Liver (tissue), 9 donors: Measurements from ENCODE around the gene LRRC45. TPM values are rescaled to one million over a fixed set of nuclear protein-coding genes. Genes with fewer than 3 reads are reported as not detected.

Experiments
- DNase-seq: peaks from one replicate; pipeline ENCODE4 v3.0.0-alpha.2; 2017; ENCODE audit warnings: low spot score
- H3K27ac ChIP-seq, 2 donors: one replicate each; pipeline ENCODE4 v1.7.0; 2013; ENCODE audit warnings: inconsistent platforms in 2 of 2, low read length in 2 of 2, control low read depth in 1 of 2, low read depth in 1 of 2, mild to moderate bottlenecking in 1 of 2
- H3K27me3 ChIP-seq, 4 donors: one replicate each; pipeline versions ENCODE4 v1.6.1 to v1.7.0; 2013; ENCODE audit warnings: low read length in 3 of 4, inconsistent platforms in 1 of 4, mild to moderate bottlenecking in 1 of 4, moderate library complexity in 1 of 4; ENCODE audit not compliant: control insufficient read depth in 4 of 4, insufficient read depth in 4 of 4
- H3K36me3 ChIP-seq, 4 donors: one replicate each; pipeline versions ENCODE4 v1.6.1 to v1.7.0; 2013; ENCODE audit warnings: low read length in 3 of 4, mild to moderate bottlenecking in 3 of 4, low read depth in 1 of 4, moderate library complexity in 1 of 4; ENCODE audit not compliant: control insufficient read depth in 4 of 4, insufficient read depth in 3 of 4
- H3K4me1 ChIP-seq, 4 donors: one replicate each; pipeline versions ENCODE4 v1.6.1 to v1.7.0; 2013; ENCODE audit warnings: low read length in 3 of 4, mild to moderate bottlenecking in 3 of 4, moderate library complexity in 1 of 4; ENCODE audit not compliant: control insufficient read depth in 4 of 4, insufficient read depth in 4 of 4
- H3K4me3 ChIP-seq, 3 donors: one replicate each; pipeline versions ENCODE4 v1.6.1 to v1.7.0; 2013; ENCODE audit warnings: low read length in 3 of 3, control low read depth in 1 of 3, low read depth in 1 of 3, mild to moderate bottlenecking in 1 of 3
- H3K9ac ChIP-seq, 2 donors: one replicate each; pipeline ENCODE4 v1.7.0; 2013; ENCODE audit warnings: low read length in 2 of 2, mild to moderate bottlenecking in 2 of 2, moderate library complexity in 2 of 2, control low read depth in 1 of 2, low read depth in 1 of 2
- H3K9me3 ChIP-seq, 4 donors: one replicate each; pipeline versions ENCODE4 v1.6.1 to v1.7.0; 2013; ENCODE audit warnings: low read length in 3 of 4; ENCODE audit not compliant: control insufficient read depth in 4 of 4
- EGR1 ChIP-seq, 2 donors: IDR thresholded peaks; 2 replicates each; pipeline ENCODE4 v1.6.1; 2016 to 2018; ENCODE audit warnings: antibody characterized with exemption in 2 of 2, low read depth in 2 of 2
- FOXA1 ChIP-seq: IDR thresholded peaks from 2 replicates; pipeline ENCODE4 v1.6.1; 2016; ENCODE audit warnings: antibody characterized with exemption
- FOXA2 ChIP-seq: IDR thresholded peaks from 2 replicates; pipeline ENCODE4 v1.6.1; 2016; ENCODE audit warnings: antibody characterized with exemption
- GABPA ChIP-seq, 2 donors: IDR thresholded peaks in 1 of 2; conservative IDR thresholded peaks in 1 of 2; 2 replicates each; pipeline ENCODE4 v1.6.1; 2016; ENCODE audit warnings: antibody characterized with exemption in 2 of 2, mild to moderate bottlenecking in 1 of 2, moderate library complexity in 1 of 2
- HNF4A ChIP-seq, 2 donors: conservative IDR thresholded peaks; 2 replicates each; pipeline ENCODE4 v1.6.1; 2016; ENCODE audit warnings: antibody characterized with exemption in 2 of 2, mild to moderate bottlenecking in 2 of 2
- NR2F2 ChIP-seq: IDR thresholded peaks from 2 replicates; pipeline ENCODE4 v1.6.1; 2016; ENCODE audit warnings: antibody characterized with exemption
- RAD21 ChIP-seq, 2 donors: IDR thresholded peaks; 2 replicates each; pipeline ENCODE4 v1.6.1; 2016; ENCODE audit warnings: antibody characterized with exemption in 2 of 2, mild to moderate bottlenecking in 2 of 2
- RXRA ChIP-seq, 2 donors: IDR thresholded peaks; 2 replicates each; pipeline ENCODE4 v1.6.1; 2017 to 2018; ENCODE audit warnings: antibody characterized with exemption in 2 of 2, mild to moderate bottlenecking in 1 of 2
- SP1 ChIP-seq: IDR thresholded peaks from 2 replicates; pipeline ENCODE4 v1.6.1; 2018; ENCODE audit warnings: antibody characterized with exemption, mild to moderate bottlenecking
- TAF1 ChIP-seq: conservative IDR thresholded peaks from 2 replicates; pipeline ENCODE4 v1.6.1; 2016; ENCODE audit warnings: antibody characterized with exemption, mild to moderate bottlenecking
- YY1 ChIP-seq: IDR thresholded peaks from 2 replicates; pipeline ENCODE4 v1.6.1; 2016; ENCODE audit warnings: antibody characterized with exemption, mild to moderate bottlenecking
- WGBS: extraction: QIAGEN DNeasy Blood & Tissue Kit; methylation state at CpG from one replicate; pipeline ENCODE4 v1.1.7; 2013; 5-methylcytosine and 5-hydroxymethylcytosine counted together
- polyA plus RNA-seq, 2 donors: library from polyadenylated mRNA; stranded (reverse) in 1 of 2; unstranded in 1 of 2; fragments of 200-250 nt in 1 of 2; fragments of >200 nt in 1 of 2; fragmentation: Nextera tagmentation in 1 of 2; extraction: Ambion mirVana in 1 of 2; gene quantifications; one replicate each; pipeline versions ENCODE4 v1.2.1 to v1.2.3, GENCODE V29; 2013 to 2015
- total RNA-seq, 2 donors: library from RNA; depleted of rRNA; stranded (reverse); fragments of >200 nt; gene quantifications; one replicate each; pipeline ENCODE4 v1.2.3, GENCODE V29; 2014
- TF ChIP-seq, protein P1 (sequence below): IDR thresholded peaks from 2 replicates; pipeline ENCODE4 v1.6.1; 2016; ENCODE audit warnings: antibody characterized with exemption
- TF ChIP-seq, protein P2 (sequence below): IDR thresholded peaks from 2 replicates; pipeline ENCODE4 v1.6.1; 2016; ENCODE audit warnings: antibody characterized with exemption
- TF ChIP-seq, protein P3 (sequence below): IDR thresholded peaks from 2 replicates; pipeline ENCODE4 v1.6.1; 2016; ENCODE audit warnings: antibody characterized with exemption
- TF ChIP-seq, protein P4 (sequence below): IDR thresholded peaks from 2 replicates; pipeline ENCODE4 v1.6.1; 2016; ENCODE audit warnings: antibody characterized with exemption, mild to moderate bottlenecking
- donor health status: healthy.
- donor health status: healthy.
- donor health status: healthy.
- donor health status: healthy.
- donor health status: healthy.

The LRRC45 gene
- total and polyA plus RNA-seq, 4 donors = 4.0 to 14.1 (median 7.0) TPM

DNA sequence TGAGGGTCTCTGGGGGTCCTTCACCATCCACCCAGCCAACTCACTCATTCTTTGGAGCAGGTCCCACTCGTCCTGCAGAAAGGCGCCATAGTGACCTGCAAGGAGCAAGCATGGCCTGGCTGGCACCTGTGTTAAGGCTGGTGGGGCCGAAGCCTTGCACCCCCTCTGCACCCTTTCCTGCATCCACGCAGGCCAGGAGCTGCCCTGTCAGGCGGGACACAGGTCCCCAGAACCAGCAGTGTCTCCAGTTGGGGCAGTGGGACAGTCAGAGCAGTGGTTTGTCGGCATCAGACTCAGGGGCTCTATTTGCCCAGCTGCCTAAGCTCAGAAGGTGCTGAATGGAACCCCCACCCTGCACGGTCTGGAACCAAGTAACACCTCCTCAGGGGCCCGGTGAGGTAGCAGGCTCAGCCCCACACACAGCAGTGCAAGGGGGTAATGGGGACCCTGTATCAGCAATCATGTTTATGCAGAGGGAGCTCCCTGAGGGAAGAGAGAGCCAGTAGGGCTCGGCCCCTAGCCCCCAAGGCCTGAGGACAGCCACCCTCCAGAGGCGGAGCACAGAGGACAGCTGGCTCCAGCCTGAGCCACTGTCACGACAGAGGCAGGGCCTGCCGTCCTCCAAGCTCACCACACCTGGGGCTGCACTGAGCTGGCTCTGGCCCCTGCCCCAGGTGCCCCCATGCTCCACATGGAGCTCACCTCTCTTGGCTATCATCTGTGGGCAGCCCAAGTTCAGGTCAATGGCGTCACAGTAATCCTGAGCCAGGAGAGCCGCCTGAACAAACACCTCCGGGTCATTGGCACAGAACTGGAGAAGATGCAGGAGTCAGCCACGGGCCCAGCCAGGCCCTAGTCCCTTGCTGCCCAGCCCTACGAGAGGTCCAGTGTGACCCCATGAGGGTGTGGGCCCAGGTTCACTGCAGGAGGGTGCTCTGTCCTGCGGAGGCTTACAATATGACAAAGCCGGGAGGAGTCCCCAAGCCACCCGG, 40.6 kb downstream of the LRRC45 start:
- 64% methylated on average over 20 of the region's 20 CpGs for WGBS
- peak in 1 of 2 donors; percentile 33 for TF ChIP-seq GABPA (IDR thresholded peaks at IDR 0.05 in 1 of 2, conservative IDR thresholded peaks at IDR 0.05 in 1 of 2)
- TF ChIP-seq, protein P1, sequence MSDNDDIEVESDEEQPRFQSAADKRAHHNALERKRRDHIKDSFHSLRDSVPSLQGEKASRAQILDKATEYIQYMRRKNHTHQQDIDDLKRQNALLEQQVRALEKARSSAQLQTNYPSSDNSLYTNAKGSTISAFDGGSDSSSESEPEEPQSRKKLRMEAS = no peak
- TF ChIP-seq TAF1 = no peak
- TF ChIP-seq RXRA (IDR thresholded peaks at IDR 0.05) = peak; percentile 30 to 62
- Histone ChIP-seq H3K27me3 (no peaks in the 10 kb centered on the region), H3K36me3 (peaks cover 2 to 42% (median 14%) of the 10 kb centered on the region in 4 donors), H3K27ac (peak overlapping the region; percentile 26 to 81), H3K4me1 (peaks cover 8 to 32% (median 24%) of the 10 kb centered on the region in 4 donors), H3K9ac (no peak overlapping the region), H3K4me3 (peak overlapping the region in 2 of 3 donors; percentile 95 to 96), H3K9me3 (no peaks in the 10 kb centered on the region)
- DNase-seq = no peak

DNA sequence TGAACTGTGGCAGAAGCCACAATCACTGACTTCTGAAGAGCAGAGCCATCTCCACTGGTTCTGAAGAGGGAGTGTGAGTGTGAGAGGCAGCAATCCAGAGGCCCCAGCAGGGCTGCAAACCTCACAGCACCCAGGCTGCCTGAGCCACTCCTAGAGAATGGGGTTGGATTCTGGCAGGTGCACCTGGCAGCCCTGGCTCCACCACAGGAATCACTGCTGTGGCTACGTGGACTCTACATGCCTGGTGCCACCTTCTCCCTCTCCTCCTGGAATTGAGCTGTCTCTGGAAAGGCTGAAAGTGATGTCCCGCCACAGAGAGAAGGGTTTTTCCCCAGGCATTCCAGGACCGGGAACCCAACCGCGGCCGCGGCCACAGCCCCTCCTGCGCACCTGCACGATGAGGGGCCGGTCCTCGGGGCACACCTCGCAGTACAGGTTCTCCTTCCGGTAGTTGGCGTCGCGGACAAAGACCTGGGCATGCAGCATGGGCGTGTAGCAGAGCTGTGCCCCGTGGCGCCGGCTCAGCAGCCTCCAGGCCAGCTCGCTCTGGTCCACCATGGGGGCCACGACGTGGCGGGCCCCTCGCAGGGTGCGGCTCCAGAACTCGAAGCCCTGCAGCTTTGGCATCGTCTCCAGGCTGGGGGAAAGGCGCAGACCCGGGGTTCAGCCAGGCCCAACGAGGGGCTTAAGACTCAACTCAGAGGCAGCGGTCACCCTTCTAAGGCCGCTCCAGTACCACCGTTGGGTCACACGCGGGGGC, 41.5 kb downstream of the LRRC45 start:
- Histone ChIP-seq H3K27ac (peak overlapping the region; percentile 60 to 81), H3K4me1 (peaks cover 8 to 32% (median 24%) of the 10 kb centered on the region in 4 donors), H3K27me3 (no peaks in the 10 kb centered on the region), H3K4me3 (peak overlapping the region; percentile 61 to 96 (median 95)), H3K36me3 (peaks cover 2 to 33% (median 14%) of the 10 kb centered on the region in 4 donors), H3K9me3 (no peaks in the 10 kb centered on the region), H3K9ac (peak overlapping the region; percentile 71 to 72)
- TF ChIP-seq, protein P2, sequence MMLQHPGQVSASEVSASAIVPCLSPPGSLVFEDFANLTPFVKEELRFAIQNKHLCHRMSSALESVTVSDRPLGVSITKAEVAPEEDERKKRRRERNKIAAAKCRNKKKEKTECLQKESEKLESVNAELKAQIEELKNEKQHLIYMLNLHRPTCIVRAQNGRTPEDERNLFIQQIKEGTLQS = no peak
- no peak for TF ChIP-seq HNF4A (conservative IDR thresholded peaks at IDR 0.05)
- TF ChIP-seq YY1 = no peak
- TF ChIP-seq, protein P3, sequence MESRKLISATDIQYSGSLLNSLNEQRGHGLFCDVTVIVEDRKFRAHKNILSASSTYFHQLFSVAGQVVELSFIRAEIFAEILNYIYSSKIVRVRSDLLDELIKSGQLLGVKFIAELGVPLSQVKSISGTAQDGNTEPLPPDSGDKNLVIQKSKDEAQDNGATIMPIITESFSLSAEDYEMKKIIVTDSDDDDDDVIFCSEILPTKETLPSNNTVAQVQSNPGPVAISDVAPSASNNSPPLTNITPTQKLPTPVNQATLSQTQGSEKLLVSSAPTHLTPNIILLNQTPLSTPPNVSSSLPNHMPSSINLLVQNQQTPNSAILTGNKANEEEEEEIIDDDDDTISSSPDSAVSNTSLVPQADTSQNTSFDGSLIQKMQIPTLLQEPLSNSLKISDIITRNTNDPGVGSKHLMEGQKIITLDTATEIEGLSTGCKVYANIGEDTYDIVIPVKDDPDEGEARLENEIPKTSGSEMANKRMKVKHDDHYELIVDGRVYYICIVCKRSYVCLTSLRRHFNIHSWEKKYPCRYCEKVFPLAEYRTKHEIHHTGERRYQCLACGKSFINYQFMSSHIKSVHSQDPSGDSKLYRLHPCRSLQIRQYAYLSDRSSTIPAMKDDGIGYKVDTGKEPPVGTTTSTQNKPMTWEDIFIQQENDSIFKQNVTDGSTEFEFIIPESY = no peak
- TF ChIP-seq RAD21 (IDR thresholded peaks at IDR 0.05) = no peak
- TF ChIP-seq FOXA2 = no peak
- TF ChIP-seq, protein P1 = no peak
- TF ChIP-seq GABPA (IDR thresholded peaks at IDR 0.05 in 1 of 2, conservative IDR thresholded peaks at IDR 0.05 in 1 of 2) = no peak
- no peak for TF ChIP-seq TAF1
- TF ChIP-seq, protein P4, sequence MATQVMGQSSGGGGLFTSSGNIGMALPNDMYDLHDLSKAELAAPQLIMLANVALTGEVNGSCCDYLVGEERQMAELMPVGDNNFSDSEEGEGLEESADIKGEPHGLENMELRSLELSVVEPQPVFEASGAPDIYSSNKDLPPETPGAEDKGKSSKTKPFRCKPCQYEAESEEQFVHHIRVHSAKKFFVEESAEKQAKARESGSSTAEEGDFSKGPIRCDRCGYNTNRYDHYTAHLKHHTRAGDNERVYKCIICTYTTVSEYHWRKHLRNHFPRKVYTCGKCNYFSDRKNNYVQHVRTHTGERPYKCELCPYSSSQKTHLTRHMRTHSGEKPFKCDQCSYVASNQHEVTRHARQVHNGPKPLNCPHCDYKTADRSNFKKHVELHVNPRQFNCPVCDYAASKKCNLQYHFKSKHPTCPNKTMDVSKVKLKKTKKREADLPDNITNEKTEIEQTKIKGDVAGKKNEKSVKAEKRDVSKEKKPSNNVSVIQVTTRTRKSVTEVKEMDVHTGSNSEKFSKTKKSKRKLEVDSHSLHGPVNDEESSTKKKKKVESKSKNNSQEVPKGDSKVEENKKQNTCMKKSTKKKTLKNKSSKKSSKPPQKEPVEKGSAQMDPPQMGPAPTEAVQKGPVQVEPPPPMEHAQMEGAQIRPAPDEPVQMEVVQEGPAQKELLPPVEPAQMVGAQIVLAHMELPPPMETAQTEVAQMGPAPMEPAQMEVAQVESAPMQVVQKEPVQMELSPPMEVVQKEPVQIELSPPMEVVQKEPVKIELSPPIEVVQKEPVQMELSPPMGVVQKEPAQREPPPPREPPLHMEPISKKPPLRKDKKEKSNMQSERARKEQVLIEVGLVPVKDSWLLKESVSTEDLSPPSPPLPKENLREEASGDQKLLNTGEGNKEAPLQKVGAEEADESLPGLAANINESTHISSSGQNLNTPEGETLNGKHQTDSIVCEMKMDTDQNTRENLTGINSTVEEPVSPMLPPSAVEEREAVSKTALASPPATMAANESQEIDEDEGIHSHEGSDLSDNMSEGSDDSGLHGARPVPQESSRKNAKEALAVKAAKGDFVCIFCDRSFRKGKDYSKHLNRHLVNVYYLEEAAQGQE = no peak
- no peak for TF ChIP-seq NR2F2
- TF ChIP-seq FOXA1 = no peak
- no peak for TF ChIP-seq EGR1 (IDR thresholded peaks at IDR 0.05; ENCODE audit: low read depth in 2 of 2)
- TF ChIP-seq SP1 = no peak
- DNase-seq = no peak
- 17% methylated on average over 36 of the region's 36 CpGs for WGBS
